Endothelial cell of umbilical vein (primary cell): ENCODE measurements around the gene MELTF. TPM values are rescaled to one million over a fixed set of nuclear protein-coding genes. Genes with fewer than 3 reads are reported as not detected.

Source experiments
- BruUV-seq: library from RNA; stranded (reverse); fragments of 400-500 nt; replicated peaks from 2 replicates; lab custom pipeline; 2021; lab: Mats Ljungman, UMichigan
- CTCF ChIA-PET: fragments of 300-600, 350-600 bp; sonication (Branson Sonifier 250); formaldehyde crosslinking; loops from one replicate; lab custom pipeline; 2021; ENCODE audit warnings: antibody characterized with exemption, inconsistent platforms; lab: Charles Lee
- POLR2A ChIA-PET: fragments of 300-600, 350-600 bp; sonication (Branson Sonifier 250); formaldehyde crosslinking; loops from one replicate; lab custom pipeline; 2021; ENCODE audit warnings: antibody characterized with exemption, inconsistent platforms; lab: Charles Lee
- DNase-seq: peaks from one replicate; pipeline ENCODE4 v3.0.0-alpha.2; 2011; ENCODE audit warnings: low read depth, low spot score
- FAIRE-seq: peaks from 2 replicates; lab custom pipeline; 2011; peaks lifted over from hg19 to GRCh38; lab: Jason Lieb, UNC
- H2AFZ ChIP-seq: 2 replicates; pipeline ENCODE4 v1.6.0; 2012; ENCODE audit warnings: low read depth, low read length, control low read depth, inconsistent platforms
- H3K27ac ChIP-seq: 2 replicates; pipeline ENCODE4 v1.5.1; 2011; ENCODE audit warnings: low read depth, mild to moderate bottlenecking, control low read depth, low read length, moderate library complexity; ENCODE audit not compliant: insufficient read depth
- H3K27me3 ChIP-seq, 2 experiments: 2 replicates each; pipeline versions ENCODE4 v1.6.0 to v1.6.1; 2011; ENCODE audit warnings: low read length in 2 of 2, mixed read lengths in 1 of 2; ENCODE audit not compliant: control insufficient read depth in 2 of 2, insufficient read depth in 2 of 2
- H3K36me3 ChIP-seq, 2 experiments: 2 replicates in 1 of 2; 3 replicates in 1 of 2; pipeline ENCODE4 v1.5.1; 2011; ENCODE audit warnings: low read length in 2 of 2, mild to moderate bottlenecking in 1 of 2, moderate library complexity in 1 of 2; ENCODE audit not compliant: control insufficient read depth in 2 of 2, insufficient read depth in 2 of 2; ENCODE audit errors: extremely low read depth in 1 of 2
- H3K4me1 ChIP-seq: 3 replicates; pipeline ENCODE4 v1.5.1; 2011; ENCODE audit warnings: mild to moderate bottlenecking, low read length; ENCODE audit not compliant: control insufficient read depth, insufficient read depth; ENCODE audit errors: extremely low read depth
- H3K4me2 ChIP-seq: 2 replicates; pipeline ENCODE4 v1.6.1; 2011; ENCODE audit warnings: low read length, control low read depth, mixed read lengths; ENCODE audit not compliant: insufficient read depth
- H3K4me3 ChIP-seq, 3 experiments: fragments of 200-600 bp in 1 of 3; sonication (generic), shearing (Covaris generic) in 1 of 3; replicated peaks in 1 of 3; 2 replicates each; pipeline ENCODE4 v1.5.1; 2011 to 2016; ENCODE audit warnings: control low read depth in 3 of 3, low read length in 3 of 3, mild to moderate bottlenecking in 2 of 3, inconsistent platforms in 1 of 3, low read depth in 1 of 3, moderate library complexity in 1 of 3; ENCODE audit not compliant: insufficient read depth in 1 of 3
- H3K79me2 ChIP-seq: 2 replicates; pipeline ENCODE4 v1.6.0; 2012; ENCODE audit warnings: low read length, inconsistent platforms; ENCODE audit not compliant: control insufficient read depth, insufficient read depth
- H3K9ac ChIP-seq: replicated peaks from 2 replicates; pipeline ENCODE3; 2011; ENCODE audit warnings: low read length, control low read depth; ENCODE audit not compliant: insufficient read depth; ENCODE audit errors: extremely low read depth
- H3K9me1 ChIP-seq: replicated peaks from 3 replicates; pipeline ENCODE4 v1.6.0; 2011; ENCODE audit warnings: mild to moderate bottlenecking, low read length; ENCODE audit not compliant: control insufficient read depth, insufficient read depth; ENCODE audit errors: extremely low read depth
- H3K9me3 ChIP-seq: replicated peaks from 2 replicates; pipeline ENCODE4 v1.5.1; 2012; ENCODE audit warnings: low read length, inconsistent platforms; ENCODE audit not compliant: control insufficient read depth, insufficient read depth
- H4K20me1 ChIP-seq: replicated peaks from 2 replicates; pipeline ENCODE3; 2011; ENCODE audit warnings: mild to moderate bottlenecking, low read length; ENCODE audit not compliant: control insufficient read depth, insufficient read depth; ENCODE audit errors: extremely low read depth
- CTCF ChIP-seq, 2 donors: IDR thresholded peaks; 1 replicate in 1 of 2; 2 replicates in 1 of 2; pipeline ENCODE4 v1.5.1; 2011; ENCODE audit warnings: low read length in 2 of 2, mild to moderate bottlenecking in 2 of 2, moderate library complexity in 2 of 2, control low read depth in 1 of 2, inconsistent platforms in 1 of 2, low read depth in 1 of 2; ENCODE audit not compliant: insufficient read depth in 1 of 2; ENCODE audit errors: extremely low read depth in 1 of 2
- EZH2 ChIP-seq: IDR thresholded peaks from 2 replicates; pipeline ENCODE4 v1.6.1; 2012; ENCODE audit warnings: borderline replicate concordance, low read depth, mild to moderate bottlenecking, moderate library complexity, low read length, inconsistent platforms; ENCODE audit not compliant: severe bottlenecking
- FOS ChIP-seq: IDR thresholded peaks from 2 replicates; pipeline ENCODE4 v1.6.1; 2011; ENCODE audit warnings: mild to moderate bottlenecking, low read length, moderate library complexity, borderline replicate concordance; ENCODE audit not compliant: insufficient read depth
- GATA2 ChIP-seq: IDR thresholded peaks from 2 replicates; pipeline ENCODE4 v1.7.0; 2011; ENCODE audit warnings: low read depth, mild to moderate bottlenecking, moderate library complexity, mixed read lengths, low read length; ENCODE audit not compliant: insufficient read length, insufficient read depth
- JUN ChIP-seq: IDR thresholded peaks from 2 replicates; pipeline ENCODE4 v1.6.1; 2011; ENCODE audit warnings: borderline replicate concordance, low read depth; ENCODE audit not compliant: insufficient read length, insufficient read depth
- MYC ChIP-seq: IDR thresholded peaks from one replicate; pipeline ENCODE4 v1.6.1; 2011; ENCODE audit warnings: mild to moderate bottlenecking, low read depth, low read length
- POLR2A ChIP-seq: IDR thresholded peaks from 2 replicates; pipeline ENCODE4 v1.6.1; 2012; ENCODE audit warnings: low read depth, mild to moderate bottlenecking, control low read depth, low read length
- POLR2AphosphoS5 ChIP-seq: IDR thresholded peaks from 2 replicates; pipeline ENCODE4 v1.6.1; 2012; ENCODE audit warnings: low read depth, mild to moderate bottlenecking, control low read depth, low read length, moderate library complexity; ENCODE audit not compliant: insufficient read depth
- dilution Hi-C: fragments of 300-500 bp; cut with MboI; formaldehyde crosslinking; loops from one replicate; pipeline ENCODE4 v1.15.0; 2019; ENCODE audit warnings: low sequenced_read_pairs; ENCODE audit not compliant: extremely low pct_ligation_motif_present
- intact Hi-C: fragments of 100-400 bp; cut with micrococcal nuclease; formaldehyde crosslinking; loops from one replicate; pipeline ENCODE4 v1.10.0; 2022
- polyA plus RNA-seq, 4 experiments: library from polyadenylated mRNA; depleted of rRNA in 3 of 4; stranded (reverse) in 3 of 4; unstranded in 1 of 4; fragments of >200 nt; gene quantifications; 2 replicates each; pipeline versions ENCODE4 v1.2.1 to v1.2.3, GENCODE V29; 2011 to 2012; ENCODE audit warnings: missing spikeins in 1 of 4
- total RNA-seq: library from RNA; stranded (reverse); gene quantifications from 2 replicates; pipeline ENCODE4 v1.2.3, GENCODE V29; 2021
- TF ChIP-seq, protein P1 (sequence below): IDR thresholded peaks from 2 replicates; pipeline ENCODE4 v1.6.1; 2011; ENCODE audit not compliant: insufficient read depth, insufficient read length

MELTF gene
- total and polyA plus RNA-seq, 2 donors (not counting 3 experiments of a cell fraction or from before 2014, with no cell fraction given) = 0.59 to 2.3 TPM

DNA sequence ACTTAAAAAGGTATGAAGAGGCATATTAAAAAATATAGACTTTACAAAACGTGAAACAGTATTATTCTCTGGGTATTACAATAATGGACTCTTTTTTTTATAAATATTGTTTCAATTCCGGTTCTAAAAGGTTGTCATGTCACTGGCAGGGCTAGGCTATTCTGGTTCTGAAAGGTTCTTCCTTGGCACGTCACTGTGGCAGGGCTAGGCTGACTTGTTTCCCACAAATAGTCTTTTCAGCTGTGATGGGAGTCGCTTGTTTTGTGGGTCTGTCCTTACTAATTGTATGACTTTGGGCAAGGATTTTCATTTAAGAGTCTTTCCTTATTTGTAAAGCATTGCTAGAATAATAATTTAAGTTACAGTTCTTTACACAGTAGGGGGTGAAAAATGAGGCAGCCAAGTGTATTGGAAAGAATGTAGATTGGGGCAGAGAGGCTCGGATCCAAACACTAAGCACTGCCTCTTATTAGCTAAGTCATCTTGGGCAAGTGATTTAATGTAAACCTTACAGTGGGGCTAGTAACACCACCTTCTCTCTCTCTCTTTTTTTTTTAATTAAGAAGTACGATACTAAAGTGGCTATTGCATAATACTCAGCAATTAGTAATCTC lies 12.4 kb upstream of the MELTF start:
- H3K4me1 ChIP-seq = no peaks in the 10 kb centered on the region
- no peaks in the 10 kb centered on the region for H3K9me3 ChIP-seq
- no peak overlapping the region for H2AFZ ChIP-seq
- no peak overlapping the region for H3K4me2 ChIP-seq
- no peaks in the 10 kb centered on the region for H3K27me3 ChIP-seq
- peaks cover 2 to 4% of the 10 kb centered on the region in 2 experiments for H3K36me3 ChIP-seq
- no peaks in the 10 kb centered on the region for H3K9me1 ChIP-seq
- intact Hi-C loops (no loop called here), dilution Hi-C loops (no loop called here)
- H3K79me2 ChIP-seq = no peaks in the 10 kb centered on the region
- no peak overlapping the region for H3K4me3 ChIP-seq
- no peak for DNase-seq
- TF ChIP-seq POLR2AphosphoS5 (no peak), MYC (no peak), FOS (no peak), EZH2 (no peak), CTCF (IDR thresholded peaks at IDR 0.05; ENCODE audit: extremely low read depth in 1 of 2, insufficient read depth in 1 of 2, low read depth in 1 of 2, low read length in 2 of 2) (no peak), JUN (no peak), GATA2 (no peak), POLR2A (no peak)
- TF ChIP-seq, protein P1, sequence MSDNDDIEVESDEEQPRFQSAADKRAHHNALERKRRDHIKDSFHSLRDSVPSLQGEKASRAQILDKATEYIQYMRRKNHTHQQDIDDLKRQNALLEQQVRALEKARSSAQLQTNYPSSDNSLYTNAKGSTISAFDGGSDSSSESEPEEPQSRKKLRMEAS = no peak
- POLR2A ChIA-PET = no interaction called here
- no peak overlapping the region for H3K9ac ChIP-seq
- no peaks in the 10 kb centered on the region for H4K20me1 ChIP-seq
- no TSS peak for BruUV-seq
- H3K27ac ChIP-seq = no peak overlapping the region
- FAIRE-seq = no peak
- CTCF ChIA-PET = interaction anchor here (0.7 to 1.8 kb wide), 4 partner anchors 11 to 145 kb away, joined by 3 to 4 read pairs (median 4); partner anchors contain the start of gene MELTF
